ENCODE data around the gene IFRD2. TPM values are rescaled to one million over a fixed set of nuclear protein-coding genes. Genes with fewer than 3 reads are reported as not detected.

The IFRD2 gene
- total and polyA plus RNA-seq, 9 of the 15 experiments (the other 6 are each of a cell fraction or from before 2014, with no cell fraction given) = 30.5 to 115 (median 52.8) TPM

DNA sequence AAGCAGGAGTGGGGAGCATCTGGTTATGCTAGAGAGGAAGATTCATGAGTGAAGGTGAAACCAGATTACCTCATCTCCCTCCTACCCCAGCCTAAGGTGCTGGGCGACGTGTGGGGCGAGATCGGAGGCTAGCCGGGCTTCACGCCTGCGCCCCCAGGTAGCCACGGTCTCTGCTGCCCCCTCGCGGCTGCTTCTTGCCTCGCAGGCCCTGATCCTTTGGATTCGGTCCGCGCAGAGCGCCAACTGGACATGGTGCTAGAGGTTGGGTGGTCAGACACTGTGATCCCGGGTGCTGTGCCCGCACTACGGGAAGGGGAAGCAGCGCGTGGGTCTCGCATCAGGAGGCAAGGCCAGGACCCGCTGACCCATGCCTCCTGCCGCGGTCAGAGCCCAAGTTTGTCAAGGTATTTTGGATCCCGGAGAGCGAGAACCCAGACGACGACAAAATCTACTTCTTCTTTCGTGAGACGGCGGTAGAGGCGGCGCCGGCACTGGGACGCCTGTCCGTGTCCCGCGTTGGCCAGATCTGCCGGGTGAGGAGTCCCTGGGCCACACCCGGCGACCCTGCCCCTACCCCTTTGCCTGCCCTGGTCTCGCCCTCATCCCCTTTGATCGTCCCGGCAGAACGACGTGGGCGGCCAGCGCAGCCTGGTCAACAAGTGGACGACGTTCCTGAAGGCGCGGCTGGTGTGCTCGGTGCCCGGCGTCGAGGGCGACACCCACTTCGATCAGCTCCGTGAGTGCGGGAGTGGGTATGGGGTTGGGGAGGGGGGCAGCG lies 19.1 kb downstream of the IFRD2 start (continued):
- peak; percentile 55 for TF ChIP-seq RBFOX2 (IDR thresholded peaks at IDR 0.05; ENCODE audit: low read depth, low read length)
- no peak for TF ChIP-seq HDAC3 (IDR thresholded peaks at IDR 0.05; ENCODE audit: borderline replicate concordance, partially characterized antibody)
- TF ChIP-seq RB1 (IDR thresholded peaks at IDR 0.05; ENCODE audit: low read depth) = peak; percentile 52
- TF ChIP-seq, protein P1, sequence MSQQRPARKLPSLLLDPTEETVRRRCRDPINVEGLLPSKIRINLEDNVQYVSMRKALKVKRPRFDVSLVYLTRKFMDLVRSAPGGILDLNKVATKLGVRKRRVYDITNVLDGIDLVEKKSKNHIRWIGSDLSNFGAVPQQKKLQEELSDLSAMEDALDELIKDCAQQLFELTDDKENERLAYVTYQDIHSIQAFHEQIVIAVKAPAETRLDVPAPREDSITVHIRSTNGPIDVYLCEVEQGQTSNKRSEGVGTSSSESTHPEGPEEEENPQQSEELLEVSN (IDR thresholded peaks at IDR 0.05; ENCODE audit: borderline replicate concordance in 1 of 2, extremely low read depth in 1 of 2, insufficient read depth in 1 of 2, insufficient read length in 1 of 2, low read depth in 1 of 2, low read length in 1 of 2, poor library complexity in 1 of 2, severe bottlenecking in 1 of 2) = peak in 1 of 2 experiments; percentile 6
- no peak for TF ChIP-seq SMAD1 (IDR thresholded peaks at IDR 0.05; ENCODE audit: low read depth, low read length, partially characterized antibody)
- TF ChIP-seq SNRNP70 (optimal IDR thresholded peaks at IDR 0.05; ENCODE audit: low read depth, low read length) = no peak
- TF ChIP-seq YY1 (IDR thresholded peaks at IDR 0.05; ENCODE audit: borderline replicate concordance in 1 of 3, control insufficient read depth in 1 of 3, extremely low read depth in 1 of 3, insufficient read depth in 3 of 3, insufficient read length in 1 of 3, insufficient replicate concordance in 2 of 3, low read depth in 1 of 3, low read length in 2 of 3) = peak in 1 of 3 experiments; percentile 35
- TF ChIP-seq NR2F6 (CRISPR knock-in tag; IDR thresholded peaks at IDR 0.05) = peak; percentile 35; the same call in 1 of the 2 replicates
- TF ChIP-seq, protein P2, sequence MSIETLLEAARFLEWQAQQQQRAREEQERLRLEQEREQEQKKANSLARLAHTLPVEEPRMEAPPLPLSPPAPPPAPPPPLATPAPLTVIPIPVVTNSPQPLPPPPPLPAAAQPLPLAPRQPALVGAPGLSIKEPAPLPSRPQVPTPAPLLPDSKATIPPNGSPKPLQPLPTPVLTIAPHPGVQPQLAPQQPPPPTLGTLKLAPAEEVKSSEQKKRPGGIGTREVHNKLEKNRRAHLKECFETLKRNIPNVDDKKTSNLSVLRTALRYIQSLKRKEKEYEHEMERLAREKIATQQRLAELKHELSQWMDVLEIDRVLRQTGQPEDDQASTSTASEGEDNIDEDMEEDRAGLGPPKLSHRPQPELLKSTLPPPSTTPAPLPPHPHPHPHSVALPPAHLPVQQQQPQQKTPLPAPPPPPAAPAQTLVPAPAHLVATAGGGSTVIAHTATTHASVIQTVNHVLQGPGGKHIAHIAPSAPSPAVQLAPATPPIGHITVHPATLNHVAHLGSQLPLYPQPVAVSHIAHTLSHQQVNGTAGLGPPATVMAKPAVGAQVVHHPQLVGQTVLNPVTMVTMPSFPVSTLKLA (conservative IDR thresholded peaks at IDR 0.05) = peak in 1 of 2 experiments; percentile 29; a peak in 1 of 4 replicates
- peak; percentile 58 for TF ChIP-seq GABPA (tag; conservative IDR thresholded peaks at IDR 0.05; ENCODE audit: low read depth)
- TF ChIP-seq, protein P3, sequence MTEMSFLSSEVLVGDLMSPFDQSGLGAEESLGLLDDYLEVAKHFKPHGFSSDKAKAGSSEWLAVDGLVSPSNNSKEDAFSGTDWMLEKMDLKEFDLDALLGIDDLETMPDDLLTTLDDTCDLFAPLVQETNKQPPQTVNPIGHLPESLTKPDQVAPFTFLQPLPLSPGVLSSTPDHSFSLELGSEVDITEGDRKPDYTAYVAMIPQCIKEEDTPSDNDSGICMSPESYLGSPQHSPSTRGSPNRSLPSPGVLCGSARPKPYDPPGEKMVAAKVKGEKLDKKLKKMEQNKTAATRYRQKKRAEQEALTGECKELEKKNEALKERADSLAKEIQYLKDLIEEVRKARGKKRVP (CRISPR knock-in tag; IDR thresholded peaks at IDR 0.05) = no peak
- TF ChIP-seq CREM (IDR thresholded peaks at IDR 0.05; ENCODE audit: low read depth) = 0 out of 2 replicates have a peak, but pooled peaks have one; percentile 37
- no peak for TF ChIP-seq CSDE1 (IDR thresholded peaks at IDR 0.05)
- TF ChIP-seq HDAC2 (IDR thresholded peaks at IDR 0.05) = peak; percentile 29; the same call in 1 of the 2 replicates
- TF ChIP-seq ETV5 (CRISPR knock-in tag; IDR thresholded peaks at IDR 0.05; ENCODE audit: low read depth) = 0 out of 2 replicates have a peak, but pooled peaks have one; percentile 37
- TF ChIP-seq XRCC3 (IDR thresholded peaks at IDR 0.05) = no peak
- TF ChIP-seq HOXB6 (CRISPR knock-in tag; IDR thresholded peaks at IDR 0.05; ENCODE audit: borderline replicate concordance) = no peak
- TF ChIP-seq, protein P4, sequence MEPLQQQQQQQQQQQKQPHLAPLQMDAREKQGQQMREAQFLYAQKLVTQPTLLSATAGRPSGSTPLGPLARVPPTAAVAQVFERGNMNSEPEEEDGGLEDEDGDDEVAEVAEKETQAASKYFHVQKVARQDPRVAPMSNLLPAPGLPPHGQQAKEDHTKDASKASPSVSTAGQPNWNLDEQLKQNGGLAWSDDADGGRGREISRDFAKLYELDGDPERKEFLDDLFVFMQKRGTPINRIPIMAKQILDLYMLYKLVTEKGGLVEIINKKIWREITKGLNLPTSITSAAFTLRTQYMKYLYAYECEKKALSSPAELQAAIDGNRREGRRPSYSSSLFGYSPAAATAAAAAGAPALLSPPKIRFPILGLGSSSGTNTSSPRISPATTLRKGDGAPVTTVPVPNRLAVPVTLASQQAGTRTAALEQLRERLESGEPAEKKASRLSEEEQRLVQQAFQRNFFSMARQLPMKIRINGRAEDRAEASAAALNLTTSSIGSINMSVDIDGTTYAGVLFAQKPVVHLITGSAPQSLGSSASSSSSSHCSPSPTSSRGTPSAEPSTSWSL (CRISPR knock-in tag; IDR thresholded peaks at IDR 0.05; ENCODE audit: borderline replicate concordance) = no peak
- no peak for TF ChIP-seq RAD51 (IDR thresholded peaks at IDR 0.05; ENCODE audit: borderline replicate concordance, low read depth)
- peak; percentile 97 to 98 for TF ChIP-seq RAD21 (CRISPR knock-in tag; conservative IDR thresholded peaks at IDR 0.05 in 1 of 2, IDR thresholded peaks at IDR 0.05 in 1 of 2)
